ENCODE data around the gene MKX. TPM values are rescaled to one million over a fixed set of nuclear protein-coding genes. Genes with fewer than 3 reads are reported as not detected.

Gene MKX
- total RNA-seq, 1 experiment from 2014 or later = 1.5 TPM

DNA sequence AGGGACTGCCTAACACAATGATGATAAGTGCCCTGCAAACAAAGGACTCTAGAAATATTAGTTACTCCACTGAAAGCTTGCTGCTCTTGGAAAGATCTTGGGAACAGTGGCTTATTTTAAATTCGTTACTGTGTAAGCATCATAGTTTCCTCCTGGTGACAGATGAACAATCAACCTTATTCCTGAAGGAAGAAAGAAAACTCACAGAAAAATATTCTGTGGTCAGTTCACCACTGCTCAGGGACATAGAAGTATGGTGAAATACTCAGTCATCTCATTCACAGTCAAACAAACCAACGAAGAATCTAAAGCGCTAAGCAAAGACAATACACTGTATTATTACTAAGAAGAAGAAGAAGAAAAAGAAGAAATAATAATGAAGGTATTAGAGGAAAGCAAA lies 27.8 kb downstream of the MKX start:
- H3K4me3 Mint-ChIP-seq (ENCODE audit: low read depth, unreplicated experiment) = no peak overlapping the region
- CTCF ChIA-PET = no interaction called here
- BruUV-seq (replicated peaks) = no TSS peak

GRCh38 chr10:27717224-27717623 lies 28.4 kb downstream of the MKX start:
- Mint-ChIP-seq H3K9me3 (ENCODE audit: low read depth, unreplicated experiment) (no peaks in the 10 kb centered on the region), H3K4me3 (ENCODE audit: low read depth, unreplicated experiment) (no peak overlapping the region), H3K4me1 (ENCODE audit: low read depth, unreplicated experiment) (no peaks in the 10 kb centered on the region), H3K27ac (ENCODE audit: unreplicated experiment) (no peak overlapping the region), H3K36me3 (ENCODE audit: insufficient read depth, unreplicated experiment) (no peaks in the 10 kb centered on the region), H3K27me3 (ENCODE audit: unreplicated experiment) (peaks cover 8% of the 10 kb centered on the region)
- CTCF ChIA-PET = interaction anchor here (0.5 kb wide), 1 partner anchor 406 kb away, joined by 6 read pairs; no protein-coding TSS in a partner anchor
- intact Hi-C loops (cut with micrococcal nuclease; ENCODE audit: unreplicated experiment) = no loop called here
- no TSS peak for BruUV-seq (replicated peaks)
- no peak for DNase-seq
- TF ChIP-seq, protein P1, sequence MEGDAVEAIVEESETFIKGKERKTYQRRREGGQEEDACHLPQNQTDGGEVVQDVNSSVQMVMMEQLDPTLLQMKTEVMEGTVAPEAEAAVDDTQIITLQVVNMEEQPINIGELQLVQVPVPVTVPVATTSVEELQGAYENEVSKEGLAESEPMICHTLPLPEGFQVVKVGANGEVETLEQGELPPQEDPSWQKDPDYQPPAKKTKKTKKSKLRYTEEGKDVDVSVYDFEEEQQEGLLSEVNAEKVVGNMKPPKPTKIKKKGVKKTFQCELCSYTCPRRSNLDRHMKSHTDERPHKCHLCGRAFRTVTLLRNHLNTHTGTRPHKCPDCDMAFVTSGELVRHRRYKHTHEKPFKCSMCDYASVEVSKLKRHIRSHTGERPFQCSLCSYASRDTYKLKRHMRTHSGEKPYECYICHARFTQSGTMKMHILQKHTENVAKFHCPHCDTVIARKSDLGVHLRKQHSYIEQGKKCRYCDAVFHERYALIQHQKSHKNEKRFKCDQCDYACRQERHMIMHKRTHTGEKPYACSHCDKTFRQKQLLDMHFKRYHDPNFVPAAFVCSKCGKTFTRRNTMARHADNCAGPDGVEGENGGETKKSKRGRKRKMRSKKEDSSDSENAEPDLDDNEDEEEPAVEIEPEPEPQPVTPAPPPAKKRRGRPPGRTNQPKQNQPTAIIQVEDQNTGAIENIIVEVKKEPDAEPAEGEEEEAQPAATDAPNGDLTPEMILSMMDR (IDR thresholded peaks at IDR 0.05; ENCODE audit: unreplicated experiment) = no peak

More for the DNA sequence above, 27.8 kb downstream of the MKX start:
- no peaks in the 10 kb centered on the region for H3K9me3 Mint-ChIP-seq (ENCODE audit: low read depth, unreplicated experiment)
- intact Hi-C loops (cut with micrococcal nuclease; ENCODE audit: unreplicated experiment) = no loop called here
- H3K36me3 Mint-ChIP-seq (ENCODE audit: insufficient read depth, unreplicated experiment) = no peaks in the 10 kb centered on the region
- no peaks in the 10 kb centered on the region for H3K4me1 Mint-ChIP-seq (ENCODE audit: low read depth, unreplicated experiment)
- DNase-seq = no peak
- peaks cover 2% of the 10 kb centered on the region for H3K27me3 Mint-ChIP-seq (ENCODE audit: unreplicated experiment)
- TF ChIP-seq, protein P1 (IDR thresholded peaks at IDR 0.05; ENCODE audit: unreplicated experiment) = no peak
- no peak overlapping the region for H3K27ac Mint-ChIP-seq (ENCODE audit: unreplicated experiment)

DNA sequence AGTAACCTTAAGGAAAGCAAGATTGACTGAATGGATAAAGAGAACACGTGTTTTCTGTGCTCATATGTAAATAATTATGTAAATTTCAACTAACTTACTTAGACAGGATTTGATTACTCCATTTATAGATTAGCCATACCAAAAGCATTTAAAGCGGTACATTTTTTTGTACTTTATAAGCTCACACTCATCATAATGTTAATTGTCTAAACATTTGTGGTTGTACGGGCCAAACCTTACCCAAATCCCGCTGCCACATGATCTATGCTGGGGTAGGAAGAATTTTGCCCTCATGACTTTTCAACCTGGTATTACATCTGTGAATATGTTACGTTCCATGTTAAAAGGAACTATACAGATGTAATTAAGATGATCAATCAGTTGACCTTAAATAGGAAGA lies 29.1 kb downstream of the MKX start:
- Mint-ChIP-seq H3K9me3 (ENCODE audit: low read depth, unreplicated experiment) (no peaks in the 10 kb centered on the region), H3K4me1 (ENCODE audit: low read depth, unreplicated experiment) (no peaks in the 10 kb centered on the region), H3K27me3 (ENCODE audit: unreplicated experiment) (peaks cover 13% of the 10 kb centered on the region), H3K36me3 (ENCODE audit: insufficient read depth, unreplicated experiment) (no peaks in the 10 kb centered on the region), H3K4me3 (ENCODE audit: low read depth, unreplicated experiment) (no peak overlapping the region), H3K27ac (ENCODE audit: unreplicated experiment) (no peak overlapping the region)
- DNase-seq = no peak
- intact Hi-C loops (cut with micrococcal nuclease; ENCODE audit: unreplicated experiment) = no loop called here
- BruUV-seq (replicated peaks) = no TSS peak
- CTCF ChIA-PET = interaction anchor here (0.5 kb wide), 1 partner anchor 407 kb away, joined by 6 read pairs; no protein-coding TSS in a partner anchor
- TF ChIP-seq, protein P1 (IDR thresholded peaks at IDR 0.05; ENCODE audit: unreplicated experiment) = no peak

GRCh38 chr10:27715505-27715904 lies 30.1 kb downstream of the MKX start:
- intact Hi-C loops (cut with micrococcal nuclease; ENCODE audit: unreplicated experiment) = no loop called here
- no peak for DNase-seq
- H3K27ac Mint-ChIP-seq (ENCODE audit: unreplicated experiment) = no peak overlapping the region
- TF ChIP-seq, protein P1 (IDR thresholded peaks at IDR 0.05; ENCODE audit: unreplicated experiment) = no peak
- no peaks in the 10 kb centered on the region for H3K36me3 Mint-ChIP-seq (ENCODE audit: insufficient read depth, unreplicated experiment)
- no peaks in the 10 kb centered on the region for H3K4me1 Mint-ChIP-seq (ENCODE audit: low read depth, unreplicated experiment)
- peaks cover 13% of the 10 kb centered on the region for H3K27me3 Mint-ChIP-seq (ENCODE audit: unreplicated experiment)
- H3K4me3 Mint-ChIP-seq (ENCODE audit: low read depth, unreplicated experiment) = no peak overlapping the region
- CTCF ChIA-PET = no interaction called here
- H3K9me3 Mint-ChIP-seq (ENCODE audit: low read depth, unreplicated experiment) = no peaks in the 10 kb centered on the region
- no TSS peak for BruUV-seq (replicated peaks)

Data from Calu3 (cell line).